GM21576 (cell line): ENCODE results near the gene TPPP3.
A peak's percentile ranks its signal among the peaks of the same experiment; 100 is the strongest.
"Not testable (repeated sequence)": the region's sequence is repeated elsewhere in the genome, so short reads cannot be mapped to it uniquely, and the experiment has no call there.

Experiments
- ATAC-seq: cut with Tn5 transposase; IDR thresholded peaks from one replicate; pipeline ENCODE4 v1.9.1; 2021; ENCODE audit warnings: mild to moderate bottlenecking, moderate library complexity; ENCODE audit not compliant: unreplicated experiment

TPPP3 gene

GRCh38 chr16:67426950-67427349 lies 33.7 kb upstream of the TPPP3 start:
- ATAC-seq: no peak

- no peak for ATAC-seq
Measured at GRCh38 chr16:67426022-67426421, 32.7 kb upstream of the TPPP3 start.

- ATAC-seq: no peak
Measured at GRCh38 chr16:67425580-67425979, 32.3 kb upstream of the TPPP3 start.

GRCh38 chr16:67425061-67425460 lies 31.8 kb upstream of the TPPP3 start:
- ATAC-seq: no peak

GRCh38 chr16:67424261-67424615 lies 30.9 kb upstream of the TPPP3 start:
- no peak for ATAC-seq

- no peak for ATAC-seq
Measured at GRCh38 chr16:67423611-67424260, 30.4 kb upstream of the TPPP3 start.

GRCh38 chr16:67423015-67423414 lies 29.7 kb upstream of the TPPP3 start:
- ATAC-seq: no peak

GRCh38 chr16:67421030-67421429 lies 27.7 kb upstream of the TPPP3 start:
- no peak for ATAC-seq

GRCh38 chr16:67419931-67420330 lies 26.6 kb upstream of the TPPP3 start:
- ATAC-seq: no peak

- ATAC-seq: no peak
Measured at GRCh38 chr16:67419502-67419901, 26.2 kb upstream of the TPPP3 start.

GRCh38 chr16:67417333-67418061 lies 24.2 kb upstream of the TPPP3 start:
- ATAC-seq: no peak

- peak; percentile 58 for ATAC-seq
Measured at GRCh38 chr16:67415872-67416793, 22.8 kb upstream of the TPPP3 start, which contains the start of gene ZDHHC1. Gene ZDHHC1, minus strand, starts transcription at chr16:67416477. Its CDS starts 8,702 bp downstream, at chr16:67407775.

- ATAC-seq: not testable (repeated sequence)
Measured at GRCh38 chr16:67415421-67415820, 22.1 kb upstream of the TPPP3 start.

GRCh38 chr16:67413978-67414911 lies 20.9 kb upstream of the TPPP3 start:
- no peak for ATAC-seq

GRCh38 chr16:67412294-67412693 lies 19.0 kb upstream of the TPPP3 start:
- ATAC-seq: no peak

GRCh38 chr16:67411339-67411738 lies 18.0 kb upstream of the TPPP3 start:
- no peak for ATAC-seq

- no peak for ATAC-seq
Measured at GRCh38 chr16:67409631-67410030, 16.3 kb upstream of the TPPP3 start.

GRCh38 chr16:67407788-67408452 lies 14.6 kb upstream of the TPPP3 start:
- ATAC-seq: no peak

- no peak for ATAC-seq
Measured at GRCh38 chr16:67407176-67407787, 14.0 kb upstream of the TPPP3 start.
